GM12878 (cell line): ENCODE measurements around the gene HK3.

ENCODE experiments used
- CBX5 ChIP-seq: sonication (generic); IDR thresholded peaks from 2 replicates; pipeline ENCODE4 v1.6.1; 2016; ENCODE audit warnings: low read depth, moderate library complexity, mild to moderate bottlenecking, inconsistent platforms
- CTCF ChIP-seq, 3 experiments: IDR thresholded peaks in 2 of 3; conservative IDR thresholded peaks in 1 of 3; 2 replicates each; pipeline ENCODE4 v1.5.1; 2011; ENCODE audit warnings: low read depth in 3 of 3, low read length in 3 of 3, mild to moderate bottlenecking in 3 of 3, control low read depth in 2 of 3, moderate library complexity in 2 of 3, inconsistent platforms in 1 of 3, mixed read lengths in 1 of 3; ENCODE audit not compliant: control insufficient read depth in 2 of 3, insufficient read depth in 1 of 3; ENCODE audit errors: extremely low read depth in 1 of 3
- GABPA ChIP-seq: IDR thresholded peaks from 2 replicates; pipeline ENCODE4 v1.6.1; 2014; ENCODE audit warnings: antibody characterized with exemption, low read depth, mild to moderate bottlenecking, inconsistent platforms
- MTA3 ChIP-seq: IDR thresholded peaks from 2 replicates; pipeline ENCODE4 v1.6.1; 2012; ENCODE audit warnings: low read length, inconsistent platforms, borderline replicate concordance
- PKNOX1 ChIP-seq: fragments of 450-650 bp; IDR thresholded peaks from 2 replicates; pipeline ENCODE4 v1.6.1; 2016; ENCODE audit warnings: mild to moderate bottlenecking
- POLR2AphosphoS5 ChIP-seq: IDR thresholded peaks from 2 replicates; pipeline ENCODE4 v1.6.1; 2011; ENCODE audit warnings: mild to moderate bottlenecking, low read length, inconsistent platforms
- RCOR1 ChIP-seq: conservative IDR thresholded peaks from 2 replicates; pipeline ENCODE4 v1.6.1; 2012; ENCODE audit warnings: low read depth, low read length, improper control_type of control experiment
- REST ChIP-seq: IDR thresholded peaks from 2 replicates; pipeline ENCODE4 v1.6.1; 2012; ENCODE audit warnings: mild to moderate bottlenecking, low read depth, low read length
- SMC3 ChIP-seq: IDR thresholded peaks from 2 replicates; pipeline ENCODE4 v1.6.1; 2011; ENCODE audit warnings: low read length, improper control_type of control experiment, borderline replicate concordance
- STAT3 ChIP-seq: IDR thresholded peaks from 2 replicates; pipeline ENCODE4 v1.6.1; 2011; ENCODE audit warnings: low read depth, low read length, improper control_type of control experiment
- TAF1 ChIP-seq: IDR thresholded peaks from 2 replicates; pipeline ENCODE4 v1.6.1; 2011; ENCODE audit warnings: mild to moderate bottlenecking, low read depth, low read length, borderline replicate concordance
- YY1 ChIP-seq: IDR thresholded peaks from 2 replicates; pipeline ENCODE4 v1.6.1; 2011; ENCODE audit warnings: low read depth, mild to moderate bottlenecking, low read length

GRCh38 chr5:176901260-176902101 lies 2.3 kb upstream of the HK3 start:
- TF ChIP-seq POLR2AphosphoS5 (no peak), YY1 (no peak), SMC3 (no peak), STAT3 (no peak), CTCF (IDR thresholded peaks at IDR 0.05 in 2 of 3, conservative IDR thresholded peaks at IDR 0.05 in 1 of 3; ENCODE audit: control insufficient read depth in 2 of 3, extremely low read depth in 1 of 3, insufficient read depth in 1 of 3, low read depth in 3 of 3, low read length in 3 of 3) (no peak), MTA3 (peak; percentile 58; the same call in 1 of the 2 replicates), RCOR1 (no peak), REST (no peak), CBX5 (no peak), TAF1 (no peak), GABPA (no peak), PKNOX1 (no peak)
